CD4-positive, alpha-beta T cell treated with Interleukin-4 for 4 hours (primary cell): ENCODE measurements around the gene AATK.

ENCODE experiments used
- DNase-seq: peaks from one replicate; pipeline ENCODE4 v3.0.0-alpha.2; 2020

AATK gene

GRCh38 chr17:81196505-81197408 lies 30.7 kb upstream of the AATK start:
- no peak for DNase-seq

- no peak for DNase-seq
Observed at GRCh38 chr17:81195941-81196495, 30.0 kb upstream of the AATK start.

- no peak for DNase-seq
Observed at GRCh38 chr17:81194941-81195901, 29.2 kb upstream of the AATK start.

- DNase-seq = no peak
Observed at GRCh38 chr17:81194225-81194760, 28.3 kb upstream of the AATK start.

GRCh38 chr17:81193470-81194224 lies 27.6 kb upstream of the AATK start:
- no peak for DNase-seq

GRCh38 chr17:81193051-81193410 lies 27.0 kb upstream of the AATK start:
- DNase-seq = no peak

GRCh38 chr17:81192386-81193050 lies 26.5 kb upstream of the AATK start:
- DNase-seq = no peak

GRCh38 chr17:81191646-81192045 lies 25.6 kb upstream of the AATK start:
- no peak for DNase-seq

GRCh38 chr17:81191116-81191515 lies 25.1 kb upstream of the AATK start:
- no peak for DNase-seq

GRCh38 chr17:81190591-81190990 lies 24.6 kb upstream of the AATK start:
- no peak for DNase-seq

- DNase-seq = no peak
Observed at GRCh38 chr17:81189670-81190530, 23.9 kb upstream of the AATK start.

- no peak for DNase-seq
Observed at GRCh38 chr17:81189016-81189415, 23.0 kb upstream of the AATK start.

- no peak for DNase-seq
Observed at GRCh38 chr17:81188491-81188840, 22.4 kb upstream of the AATK start.

GRCh38 chr17:81187586-81188490 lies 21.8 kb upstream of the AATK start:
- DNase-seq = no peak

- no peak for DNase-seq
Observed at GRCh38 chr17:81187120-81187519, 21.1 kb upstream of the AATK start.

GRCh38 chr17:81186203-81186602 lies 20.2 kb upstream of the AATK start:
- no peak for DNase-seq

- no peak for DNase-seq
Observed at GRCh38 chr17:81184555-81184954, 18.5 kb upstream of the AATK start.

- no peak for DNase-seq
Observed at GRCh38 chr17:81183807-81184206, 17.8 kb upstream of the AATK start.

GRCh38 chr17:81183316-81183715 lies 17.3 kb upstream of the AATK start:
- DNase-seq = no peak

- no peak for DNase-seq
Observed at GRCh38 chr17:81182596-81182995, 16.6 kb upstream of the AATK start.
